C1 segment of cervical spinal cord (tissue), 14 donors: ENCODE data around the gene NBEAL2.

Experiments
- DNase-seq, 14 donors: peaks; one replicate each; lab custom pipeline; 2025; lab: John Stamatoyannopoulos, UW

NBEAL2 gene

GRCh38 chr3:47041114-47041513 lies 61.6 kb downstream of the NBEAL2 start:
- no peak for DNase-seq

DNA sequence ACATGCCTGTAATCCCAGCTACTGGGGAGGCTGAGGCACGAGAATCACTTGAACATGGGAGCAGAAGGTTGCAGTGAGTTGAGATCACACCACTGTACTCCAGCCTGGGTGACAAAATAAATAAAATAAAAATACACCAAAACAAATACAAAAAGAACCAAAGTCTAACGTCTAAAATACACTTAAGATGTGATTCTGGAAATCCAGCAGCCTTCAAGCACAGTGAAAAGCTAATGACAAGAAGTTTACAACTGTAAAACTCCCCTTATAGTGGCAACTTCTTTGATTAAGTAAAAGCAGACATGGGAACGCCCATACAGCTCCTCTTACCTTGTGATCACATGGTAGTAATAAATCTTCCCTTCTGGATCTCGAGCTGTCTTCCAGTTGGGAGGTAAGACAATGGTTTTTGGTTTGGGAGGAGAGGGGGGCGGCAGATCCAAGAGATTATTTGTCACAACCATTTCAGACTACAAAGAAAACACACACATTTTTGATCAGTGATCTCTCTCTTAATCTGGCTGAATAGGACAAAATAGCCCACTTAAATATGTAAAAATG lies 62.8 kb downstream of the NBEAL2 start:
- no peak for DNase-seq

DNA sequence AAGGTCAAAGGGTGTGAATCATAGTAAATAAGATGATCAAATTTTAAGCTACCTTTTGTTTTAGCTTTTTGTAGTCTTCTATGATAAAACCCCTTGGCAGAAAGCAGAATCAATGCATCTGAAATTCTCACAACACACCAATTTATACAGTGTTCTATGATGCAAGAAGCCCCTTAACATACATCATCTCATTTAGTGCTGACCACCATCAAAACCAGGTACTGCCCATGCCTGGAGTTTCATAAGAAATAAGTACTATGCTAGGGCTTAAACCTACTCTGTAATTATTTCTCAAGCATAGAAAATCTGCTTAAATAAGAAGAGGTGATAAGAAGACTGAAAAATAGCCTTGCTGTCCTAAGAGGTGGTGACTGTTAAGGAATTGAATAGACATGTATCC lies 67.6 kb downstream of the NBEAL2 start:
- no peak for DNase-seq

- DNase-seq, result no peak
Measured at GRCh38 chr3:47047673-47048072, 68.2 kb downstream of the NBEAL2 start.

GRCh38 chr3:47054412-47054811 lies 74.9 kb downstream of the NBEAL2 start:
- DNase-seq, result no peak

- no peak for DNase-seq
Measured at GRCh38 chr3:47056705-47057104, 77.2 kb downstream of the NBEAL2 start.

- no peak for DNase-seq
Measured at GRCh38 chr3:47057212-47057671, 77.8 kb downstream of the NBEAL2 start.
